ENCODE measurements around the gene IL20RB.

DNA sequence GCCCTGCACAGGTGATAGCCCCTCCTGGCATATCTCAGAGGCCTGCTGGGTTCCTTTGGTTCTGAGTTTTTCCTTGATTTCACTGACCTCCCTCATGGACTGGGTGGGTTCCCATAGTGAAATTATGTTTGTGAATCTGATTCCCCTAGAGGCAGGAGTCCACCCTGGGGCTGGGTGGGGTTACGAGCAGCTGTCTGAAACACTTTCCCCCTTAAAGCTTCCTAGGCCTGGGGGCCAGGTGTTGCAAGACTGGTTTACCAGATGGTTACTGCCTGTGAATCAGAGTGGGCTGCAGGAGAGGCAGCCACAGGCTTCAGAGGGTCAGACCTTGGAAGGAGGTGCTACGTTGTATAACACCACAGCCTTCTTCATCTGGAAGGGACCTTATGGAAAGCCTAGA is 34.3 kb downstream of the IL20RB start:
- TF ChIP-seq CTCF (IDR thresholded peaks at IDR 0.05 in 8 of 11, conservative IDR thresholded peaks at IDR 0.05 in 3 of 11) (no peak), POLR2A (IDR thresholded peaks at IDR 0.05) (no peak), POLR2AphosphoS5 (IDR thresholded peaks at IDR 0.05) (no peak)

All from spleen (tissue), 7 donors.